HL-60 (cell line): ENCODE measurements around the gene CNTROB.
"Not testable (repeated sequence)": the region's sequence is repeated elsewhere in the genome, so short reads cannot be mapped to it uniquely, and the experiment has no call there.

Experiments used
- DNase-seq, 2 experiments: peaks; one replicate each; pipeline ENCODE4 v3.0.0-alpha.2; 2010 to 2020; ENCODE audit warnings: low read depth in 1 of 2, low spot score in 1 of 2
- H3K27ac ChIP-seq: fragments of 250-450 bp; sonication (Bioruptor Pico); replicated peaks from 2 replicates; pipeline ENCODE4 v1.5.1; 2020; ENCODE audit warnings: mild to moderate bottlenecking, moderate library complexity
- H3K27me3 ChIP-seq: fragments of 250-450 bp; sonication (Bioruptor Pico); 2 replicates; pipeline ENCODE4 v1.5.1; 2021; ENCODE audit warnings: mild to moderate bottlenecking, moderate library complexity; ENCODE audit not compliant: insufficient read depth, poor library complexity, severe bottlenecking
- H3K4me3 ChIP-seq: replicated peaks from 2 replicates; pipeline ENCODE4 v1.5.1; 2011; ENCODE audit warnings: mild to moderate bottlenecking, control low read depth, low read length; ENCODE audit not compliant: insufficient read depth
- CTCF ChIP-seq: IDR thresholded peaks from one replicate; pipeline ENCODE4 v1.5.1; 2011; ENCODE audit warnings: low read length, control low read depth, inconsistent platforms; ENCODE audit not compliant: insufficient read depth
- GABPA ChIP-seq: IDR thresholded peaks from 2 replicates; pipeline ENCODE4 v1.6.1; 2012; ENCODE audit warnings: low read depth
- POLR2AphosphoS5 ChIP-seq: IDR thresholded peaks from 2 replicates; pipeline ENCODE4 v1.6.1; 2012; ENCODE audit warnings: low read depth
- REST ChIP-seq: IDR thresholded peaks from 2 replicates; pipeline ENCODE4 v1.6.1; 2012; ENCODE audit warnings: low read depth; ENCODE audit not compliant: insufficient replicate concordance
- SPI1 ChIP-seq: IDR thresholded peaks from 2 replicates; pipeline ENCODE4 v1.6.1; 2012; ENCODE audit warnings: low read depth, mild to moderate bottlenecking, borderline replicate concordance

The CNTROB gene

GRCh38 chr17:7947651-7948050 lies 15.6 kb downstream of the CNTROB start:
- TF ChIP-seq POLR2AphosphoS5 = no peak
- Histone ChIP-seq H3K4me3 (no peak overlapping the region), H3K27ac (no peak overlapping the region), H3K27me3 (no peaks in the 10 kb centered on the region)
- DNase-seq = no peak

- no peak overlapping the region for H3K4me3 ChIP-seq
- TF ChIP-seq POLR2AphosphoS5 = no peak
- TF ChIP-seq GABPA = no peak
- no peak for TF ChIP-seq SPI1
- TF ChIP-seq REST = no peak
- no peak for TF ChIP-seq CTCF
- H3K27me3 ChIP-seq = no peaks in the 10 kb centered on the region
- no peak overlapping the region for H3K27ac ChIP-seq
- no peak for DNase-seq
Observed at GRCh38 chr17:7950578-7950977, 18.6 kb downstream of the CNTROB start.

- no peak overlapping the region for H3K27ac ChIP-seq
- H3K27me3 ChIP-seq = no peaks in the 10 kb centered on the region
- TF ChIP-seq REST = no peak
- TF ChIP-seq CTCF = no peak
- TF ChIP-seq SPI1 = no peak
- no peak for TF ChIP-seq POLR2AphosphoS5
- TF ChIP-seq GABPA = no peak
- H3K4me3 ChIP-seq = no peak overlapping the region
- DNase-seq = no peak
Observed at GRCh38 chr17:7951143-7951792, 19.3 kb downstream of the CNTROB start.

- not testable (repeated sequence) for DNase-seq, H3K27ac ChIP-seq, H3K4me3 ChIP-seq, H3K27me3 ChIP-seq
Observed at GRCh38 chr17:7953266-7953665, 21.3 kb downstream of the CNTROB start.
